K562 (cell line): Measurements from ENCODE around the gene CEMIP. TPM values are rescaled to one million over a fixed set of nuclear protein-coding genes. Genes with fewer than 3 reads are reported as not detected.
"Not testable (repeated sequence)": the region's sequence is repeated elsewhere in the genome, so short reads cannot be mapped to it uniquely, and the experiment has no call there.

Source experiments
- ATAC-seq: fragments of 200-7000 bp; cut with Tn5 transposase; 3 replicates; pipeline ENCODE4 v1.9.1; 2020; ENCODE audit warnings: moderate library complexity
- BruUV-seq: library from RNA; stranded (reverse); fragments of 400-500 nt; replicated peaks from 2 replicates; lab custom pipeline; 2021; lab: Mats Ljungman, UMichigan
- CTCF ChIA-PET: fragments of 300-600 bp; formaldehyde crosslinking; extraction: SDS; loops from one replicate; lab custom pipeline; 2021; ENCODE audit warnings: low intra/inter-chr PET ratio; lab: Yijun Ruan, JAX
- POLR2A ChIA-PET: fragments of 300-600, 350-650 bp; sonication (Branson Sonifier 250); formaldehyde crosslinking; extraction: SDS; loops from one replicate; lab custom pipeline; 2021; ENCODE audit warnings: antibody characterized with exemption, inconsistent platforms; lab: Yijun Ruan, JAX
- DNase-seq, 4 experiments: peaks; one replicate each; pipeline versions ENCODE4 v3.0.0 to v3.0.0-alpha.2; 2011 to 2018; ENCODE audit warnings: low spot score in 3 of 4, mixed read lengths in 3 of 4; ENCODE audit errors: extremely low read depth in 1 of 4
- FAIRE-seq: peaks from 2 replicates; lab custom pipeline; 2011; peaks lifted over from hg19 to GRCh38; lab: Jason Lieb, UNC
- H2AFZ ChIP-seq: 2 replicates; pipeline ENCODE4 v1.6.0; 2011; ENCODE audit warnings: low read depth, low read length, control low read depth, inconsistent platforms
- H3K27ac ChIP-seq: fragments of 200-600 bp; 3 replicates; pipeline ENCODE4 v1.8.0; 2011; ENCODE audit warnings: low read depth, mild to moderate bottlenecking, control low read depth, inconsistent platforms, low read length, moderate library complexity, mixed read lengths; ENCODE audit errors: extremely low read depth
- H3K27me3 ChIP-seq, 2 experiments: fragments of 300-600 bp in 1 of 2; 2 replicates in 1 of 2; 3 replicates in 1 of 2; pipeline versions ENCODE4 v1.6.0 to v1.8.0; 2011; ENCODE audit warnings: inconsistent platforms in 2 of 2, low read length in 2 of 2, mild to moderate bottlenecking in 1 of 2, mixed read lengths in 1 of 2, moderate library complexity in 1 of 2; ENCODE audit not compliant: control insufficient read depth in 2 of 2, insufficient read depth in 2 of 2
- H3K36me3 ChIP-seq: fragments of 300-600 bp; 3 replicates; pipeline ENCODE4 v1.8.0; 2011; ENCODE audit warnings: mild to moderate bottlenecking, low read length, inconsistent platforms; ENCODE audit not compliant: control insufficient read depth, insufficient read depth
- H3K4me1 ChIP-seq, 2 experiments: fragments of 200-600 bp in 1 of 2; replicated peaks in 1 of 2; 2 replicates in 1 of 2; 3 replicates in 1 of 2; pipeline versions ENCODE4 v1.5.1 to v1.8.0; 2011; ENCODE audit warnings: inconsistent platforms in 2 of 2, low read length in 2 of 2, mild to moderate bottlenecking in 1 of 2, mixed read lengths in 1 of 2, moderate library complexity in 1 of 2; ENCODE audit not compliant: control insufficient read depth in 2 of 2, insufficient read depth in 2 of 2
- H3K4me2 ChIP-seq: 2 replicates; pipeline ENCODE4 v1.6.1; 2011; ENCODE audit warnings: low read length, control low read depth, inconsistent platforms, mixed read lengths; ENCODE audit not compliant: insufficient read depth
- H3K4me3 ChIP-seq: fragments of 200-600 bp; sonication (generic), shearing (Covaris generic); 2 replicates; pipeline ENCODE4 v1.5.1; 2016; ENCODE audit warnings: control low read depth, inconsistent platforms
- H3K79me2 ChIP-seq: fragments of 200-600 bp; 3 replicates; pipeline ENCODE4 v1.8.0; 2011; ENCODE audit warnings: low read length, inconsistent platforms; ENCODE audit not compliant: control insufficient read depth, insufficient read depth
- H3K9ac ChIP-seq, 2 experiments: 2 replicates each; pipeline versions ENCODE4 v1.6.0 to v1.6.1; 2011; ENCODE audit warnings: low read depth in 2 of 2, low read length in 2 of 2, control low read depth in 1 of 2, inconsistent platforms in 1 of 2, mild to moderate bottlenecking in 1 of 2, mixed read lengths in 1 of 2; ENCODE audit not compliant: insufficient read depth in 1 of 2
- H3K9me1 ChIP-seq: one replicate; pipeline ENCODE4 v1.6.0; 2011; ENCODE audit warnings: inconsistent platforms, mild to moderate bottlenecking, low read length, moderate library complexity; ENCODE audit not compliant: control insufficient read depth, insufficient read depth
- H3K9me3 ChIP-seq: replicated peaks from 2 replicates; pipeline ENCODE4 v1.5.1; 2011; ENCODE audit warnings: low read depth, low read length, inconsistent platforms; ENCODE audit not compliant: control insufficient read depth, insufficient read depth
- H4K20me1 ChIP-seq: replicated peaks from 2 replicates; pipeline ENCODE4 v1.6.1; 2011; ENCODE audit warnings: low read length, inconsistent platforms, mixed read lengths; ENCODE audit not compliant: control insufficient read depth, insufficient read depth
- NR1H2 ChIP-seq: sonication (generic); formaldehyde crosslinking; IDR thresholded peaks from 2 replicates; pipeline ENCODE4 v1.4.0; 2020; ENCODE audit warnings: mild to moderate bottlenecking, missing genetic modification reagents
- PHB2 ChIP-seq: fragments of 450-650 bp; IDR thresholded peaks from 2 replicates; pipeline ENCODE4 v1.6.1; 2017; ENCODE audit warnings: low read depth
- TAF9B ChIP-seq: fragments of 450-650 bp; IDR thresholded peaks from 2 replicates; pipeline ENCODE4 v1.6.1; 2018; ENCODE audit warnings: mild to moderate bottlenecking; ENCODE audit not compliant: partially characterized antibody
- TAL1 ChIP-seq: fragments of 450-650 bp; IDR thresholded peaks from 2 replicates; pipeline ENCODE4 v1.6.1; 2016; ENCODE audit warnings: mild to moderate bottlenecking
- ZNF583 ChIP-seq: fragments of 250-450 bp; sonication (Bioruptor Pico); IDR thresholded peaks from 2 replicates; pipeline ENCODE4 v1.4.0; 2020
- WGBS: fragments of 100-300 bp; shearing (Covaris generic); methylation state at CpG from one replicate; pipeline ENCODE4 v1.1.6; 2016; ENCODE audit warnings: low coverage, mixed read lengths; ENCODE audit not compliant: insufficient coverage; ENCODE audit errors: missing lambda C conversion rate; 5-methylcytosine and 5-hydroxymethylcytosine counted together
- in situ Hi-C: fragments of 300-500 bp; cut with MboI; formaldehyde crosslinking; loops from 4 replicates; pipeline ENCODE4 v1.15.0; 2018; ENCODE audit warnings: inconsistent platforms, mixed read lengths
- intact Hi-C: fragments of 100-400 bp; cut with micrococcal nuclease; formaldehyde crosslinking; loops from 2 replicates; pipeline ENCODE4 v1.14.2; 2022
- polyA plus RNA-seq, 8 experiments: library from polyadenylated mRNA; depleted of rRNA in 4 of 8; stranded (reverse) in 5 of 8; unstranded in 3 of 8; fragments of >200 nt; fragmentation: Nextera tagmentation in 2 of 8; fragmentation: Illumina TruSeq in 1 of 8; extraction: Ambion mirVana in 2 of 8; extraction: Trizol in 1 of 8; gene quantifications; 2 replicates each; pipeline versions ENCODE4 v1.2.1 to v1.2.3, GENCODE V29; 2011 to 2014; ENCODE audit warnings: inconsistent platforms in 1 of 8, missing spikeins in 1 of 8
- total RNA-seq, 7 experiments: library from RNA; depleted of rRNA in 6 of 7; stranded (reverse); fragments of >200 nt in 6 of 7; fragmentation: Illumina TruSeq in 2 of 7; extraction: Trizol in 2 of 7; gene quantifications; 2 replicates each; pipeline versions ENCODE4 v1.2.1 to v1.2.3, GENCODE V29; 2011 to 2021; ENCODE audit warnings: low replicate concordance in 1 of 7

CEMIP gene
- total and polyA plus RNA-seq, 9 of the 15 experiments (the other 6 are each of a cell fraction or from before 2014, with no cell fraction given), result 0.33 TPM; not detected in 8

GRCh38 chr15:80760960-80761359, 18.2 kb upstream of the CEMIP start:
- BruUV-seq, result no TSS peak
- ChIA-PET CTCF (interaction anchor here (0.6 kb wide), 1 partner anchor 19 kb away, joined by 3 read pairs; no protein-coding TSS in a partner anchor), POLR2A (no interaction called here)
- no peak overlapping the region for H3K27ac ChIP-seq
- ATAC-seq, result no peak
- TF ChIP-seq TAF9B, result no peak
- peaks cover 0 to 12% of the 10 kb centered on the region in 2 experiments; a peak in 3 of 5 replicates for H3K27me3 ChIP-seq
- no peak for DNase-seq
- no peaks in the 10 kb centered on the region for H3K79me2 ChIP-seq
- intact Hi-C loops (no loop called here), in situ Hi-C loops (no loop called here)
- no peak overlapping the region for H2AFZ ChIP-seq
- H3K4me3 ChIP-seq, result no peak overlapping the region
- no peak overlapping the region for H3K9ac ChIP-seq
- no peaks in the 10 kb centered on the region for H3K9me3 ChIP-seq
- FAIRE-seq, result no peak
- H3K9me1 ChIP-seq, result no peaks in the 10 kb centered on the region
- H4K20me1 ChIP-seq, result no peaks in the 10 kb centered on the region
- 0% methylated on average over 4 of the region's 4 CpGs for WGBS
- no peak overlapping the region for H3K4me2 ChIP-seq
- H3K4me1 ChIP-seq, result no peaks in the 10 kb centered on the region
- no peaks in the 10 kb centered on the region for H3K36me3 ChIP-seq

GRCh38 chr15:80761754-80762153, 17.4 kb upstream of the CEMIP start:
- H3K9ac ChIP-seq, result no peak overlapping the region
- in situ Hi-C loops (no loop called here), intact Hi-C loops (no loop called here)
- no peak overlapping the region for H3K4me3 ChIP-seq
- no peak overlapping the region for H2AFZ ChIP-seq
- ChIA-PET CTCF (interaction anchor here (0.6 kb wide), 1 partner anchor 18 kb away, joined by 3 read pairs; no protein-coding TSS in a partner anchor), POLR2A (no interaction called here)
- TF ChIP-seq ZNF583 (CRISPR knock-in tag) (no peak), TAL1 (no peak), PHB2 (no peak), NR1H2 (no peak)
- 0% methylated on average over 6 of the region's 6 CpGs for WGBS
- H3K9me1 ChIP-seq, result no peaks in the 10 kb centered on the region
- peaks cover 0 to 15% of the 10 kb centered on the region in 2 experiments; a peak in 2 of 5 replicates for H3K27me3 ChIP-seq
- no peak for ATAC-seq
- H3K79me2 ChIP-seq, result no peaks in the 10 kb centered on the region
- no peaks in the 10 kb centered on the region for H3K9me3 ChIP-seq
- no peak overlapping the region for H3K4me2 ChIP-seq
- no peak for FAIRE-seq
- H4K20me1 ChIP-seq, result no peaks in the 10 kb centered on the region
- H3K36me3 ChIP-seq, result no peaks in the 10 kb centered on the region
- no peak overlapping the region for H3K27ac ChIP-seq
- BruUV-seq, result no TSS peak
- no peak for DNase-seq
- H3K4me1 ChIP-seq, result no peaks in the 10 kb centered on the region

GRCh38 chr15:80763235-80763634, 15.9 kb upstream of the CEMIP start:
- H3K4me3 ChIP-seq, H2AFZ ChIP-seq, CTCF ChIA-PET, intact Hi-C loops, H3K79me2 ChIP-seq, H3K9ac ChIP-seq, H3K9me1 ChIP-seq, H3K36me3 ChIP-seq, POLR2A ChIA-PET, BruUV-seq, H3K4me2 ChIP-seq, FAIRE-seq, H3K9me3 ChIP-seq, H4K20me1 ChIP-seq, H3K27ac ChIP-seq, ATAC-seq, in situ Hi-C loops, H3K4me1 ChIP-seq, DNase-seq: not testable (repeated sequence)
- peaks cover 0 to 15% of the 10 kb centered on the region in 2 experiments; a peak in 2 of 5 replicates for H3K27me3 ChIP-seq
- 0% methylated on average over 2 of the region's 3 CpGs for WGBS
